ENCODE measurements around the gene NFILZ.

- TF ChIP-seq POLR2A (IDR thresholded peaks at IDR 0.05): no peak
- TF ChIP-seq, protein P1, sequence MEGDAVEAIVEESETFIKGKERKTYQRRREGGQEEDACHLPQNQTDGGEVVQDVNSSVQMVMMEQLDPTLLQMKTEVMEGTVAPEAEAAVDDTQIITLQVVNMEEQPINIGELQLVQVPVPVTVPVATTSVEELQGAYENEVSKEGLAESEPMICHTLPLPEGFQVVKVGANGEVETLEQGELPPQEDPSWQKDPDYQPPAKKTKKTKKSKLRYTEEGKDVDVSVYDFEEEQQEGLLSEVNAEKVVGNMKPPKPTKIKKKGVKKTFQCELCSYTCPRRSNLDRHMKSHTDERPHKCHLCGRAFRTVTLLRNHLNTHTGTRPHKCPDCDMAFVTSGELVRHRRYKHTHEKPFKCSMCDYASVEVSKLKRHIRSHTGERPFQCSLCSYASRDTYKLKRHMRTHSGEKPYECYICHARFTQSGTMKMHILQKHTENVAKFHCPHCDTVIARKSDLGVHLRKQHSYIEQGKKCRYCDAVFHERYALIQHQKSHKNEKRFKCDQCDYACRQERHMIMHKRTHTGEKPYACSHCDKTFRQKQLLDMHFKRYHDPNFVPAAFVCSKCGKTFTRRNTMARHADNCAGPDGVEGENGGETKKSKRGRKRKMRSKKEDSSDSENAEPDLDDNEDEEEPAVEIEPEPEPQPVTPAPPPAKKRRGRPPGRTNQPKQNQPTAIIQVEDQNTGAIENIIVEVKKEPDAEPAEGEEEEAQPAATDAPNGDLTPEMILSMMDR (IDR thresholded peaks at IDR 0.05): no peak
These were observed 36.5 kb downstream of the NFILZ start for GRCh38 chr19:8666814-8667405.
